T-helper 2 cell treated with Interferon-gamma antibody and Interleukin-4, amounts not matched to agents 100 ng/mL and 5 ng/mL, for 36 hours (primary cell): Measurements from ENCODE around the gene BMPR1A. TPM values are rescaled to one million over a fixed set of nuclear protein-coding genes. Genes with fewer than 3 reads are reported as not detected.
"Not testable (repeated sequence)": the region's sequence is repeated elsewhere in the genome, so short reads cannot be mapped to it uniquely, and the experiment has no call there.

Experiments used
- intact Hi-C: fragments of 100-400 bp; cut with micrococcal nuclease; formaldehyde crosslinking; loops from one replicate; pipeline ENCODE4 v1.15.1; 2023
- total RNA-seq: library from RNA; stranded (reverse); gene quantifications from 2 replicates; pipeline ENCODE4 v1.2.3, GENCODE V29; 2022

The BMPR1A gene
- total RNA-seq, 1 donor from 2014 or later: 9.6 TPM

DNA sequence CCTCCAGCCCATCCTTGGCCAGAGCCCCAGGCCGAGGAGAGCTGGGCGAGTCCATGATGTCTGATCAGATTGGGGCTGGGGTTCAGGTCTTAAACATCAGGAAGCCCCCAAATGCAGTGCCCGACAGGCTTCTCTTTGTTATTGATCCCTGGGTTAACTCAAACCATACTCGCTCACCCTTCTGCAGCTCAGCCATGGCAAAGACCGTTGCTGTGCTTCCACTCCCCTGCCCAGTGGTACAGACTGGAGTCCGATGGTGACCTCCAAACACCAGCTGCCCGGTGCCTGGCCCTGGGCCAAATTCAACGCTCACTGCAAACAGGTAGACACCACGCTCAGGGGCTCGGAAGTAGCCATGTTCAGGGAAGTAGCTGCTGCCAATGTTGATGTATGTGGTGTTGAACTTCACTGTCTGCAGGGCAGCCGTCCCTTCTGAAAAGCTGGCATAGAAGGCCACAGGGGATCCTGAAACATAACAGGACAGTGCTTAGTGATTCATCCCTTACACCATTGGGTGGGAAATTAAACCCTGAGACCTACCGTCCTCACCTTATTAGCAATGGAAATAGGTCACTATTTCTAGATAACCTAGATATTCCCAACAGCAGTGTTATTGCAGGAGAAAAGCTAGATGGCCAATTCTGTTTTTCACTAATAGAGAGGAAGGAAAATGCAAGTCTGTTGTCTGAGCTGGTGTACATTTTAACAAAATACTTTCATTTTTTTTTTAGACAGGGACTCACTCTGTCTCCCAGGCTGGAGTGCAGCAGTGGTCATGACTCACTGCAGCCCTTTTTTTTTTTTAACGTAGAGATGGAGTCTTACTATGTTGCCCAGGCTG, 180.5 kb downstream of the BMPR1A start:
- intact Hi-C loops: no loop called here

DNA sequence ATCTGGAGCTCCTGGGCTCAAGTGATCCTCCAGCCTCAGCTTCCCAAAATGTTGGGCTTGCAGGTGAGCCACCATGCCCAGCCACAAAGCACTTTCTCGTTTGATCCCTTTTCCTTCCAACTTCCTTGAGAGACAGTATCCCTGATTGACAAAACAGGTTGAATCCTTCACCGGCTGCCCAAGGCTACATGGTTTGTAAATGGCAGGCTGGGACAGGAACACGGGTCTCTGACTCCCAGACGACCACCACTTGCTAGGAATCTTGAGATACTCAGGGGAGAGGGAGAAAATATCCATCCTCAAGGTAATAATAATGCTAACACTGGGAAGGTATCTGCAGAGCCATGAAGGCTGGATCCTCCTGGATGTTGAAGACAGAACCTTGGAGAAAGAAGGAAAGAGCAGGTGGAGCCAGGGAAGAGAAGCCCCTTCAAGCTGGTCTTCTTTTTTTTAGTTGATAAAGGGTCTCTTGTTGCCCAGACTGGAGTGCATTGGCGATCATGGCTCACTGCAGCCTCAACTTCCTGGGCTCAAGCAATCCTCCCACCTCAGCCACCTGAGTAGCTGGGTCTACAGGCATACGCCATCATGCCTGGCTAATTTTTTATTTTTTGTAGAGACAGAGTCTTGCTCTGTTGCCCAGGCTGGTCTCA, 181.2 kb downstream of the BMPR1A start:
- intact Hi-C loops: no loop called here

DNA sequence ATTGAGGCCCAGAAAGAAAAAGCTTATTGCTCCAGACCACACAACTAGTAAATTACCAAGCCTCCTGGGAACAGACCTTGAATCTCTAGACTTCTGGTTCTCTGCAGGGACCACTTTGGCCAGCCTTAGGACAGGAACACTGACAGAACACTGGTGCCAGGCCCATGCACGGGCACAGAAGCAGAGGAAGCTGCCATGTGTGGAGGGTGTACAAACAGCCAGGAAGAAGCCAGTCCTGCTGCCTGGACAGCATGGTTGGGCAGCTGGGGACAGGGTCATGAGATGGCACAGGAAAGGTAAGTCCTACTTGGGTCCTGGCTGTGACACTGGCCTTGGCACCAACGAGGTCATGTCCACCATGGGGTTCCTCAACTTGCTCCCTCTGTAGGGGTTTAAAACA, 181.8 kb downstream of the BMPR1A start:
- intact Hi-C loops: no loop called here

DNA sequence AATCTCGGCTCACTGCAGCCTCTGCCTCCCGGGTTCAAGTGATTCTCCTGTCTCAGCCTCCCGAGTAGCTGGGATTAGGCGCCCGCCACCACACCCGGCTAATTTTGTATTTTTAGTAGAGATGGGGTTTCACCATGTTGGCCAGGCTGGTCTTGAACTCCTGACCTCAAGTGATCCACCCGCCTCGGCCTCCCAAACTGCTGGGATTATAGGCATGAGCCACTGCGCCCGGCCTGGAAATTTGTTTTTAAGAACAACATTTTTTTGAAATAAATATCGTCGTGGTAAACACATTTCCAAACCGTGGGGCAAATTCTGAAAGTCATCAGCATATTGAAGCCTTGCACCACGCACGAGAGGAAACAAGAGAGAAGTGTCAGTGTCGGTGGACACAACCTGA, 183.7 kb downstream of the BMPR1A start:
- intact Hi-C loops: not testable (repeated sequence)

DNA sequence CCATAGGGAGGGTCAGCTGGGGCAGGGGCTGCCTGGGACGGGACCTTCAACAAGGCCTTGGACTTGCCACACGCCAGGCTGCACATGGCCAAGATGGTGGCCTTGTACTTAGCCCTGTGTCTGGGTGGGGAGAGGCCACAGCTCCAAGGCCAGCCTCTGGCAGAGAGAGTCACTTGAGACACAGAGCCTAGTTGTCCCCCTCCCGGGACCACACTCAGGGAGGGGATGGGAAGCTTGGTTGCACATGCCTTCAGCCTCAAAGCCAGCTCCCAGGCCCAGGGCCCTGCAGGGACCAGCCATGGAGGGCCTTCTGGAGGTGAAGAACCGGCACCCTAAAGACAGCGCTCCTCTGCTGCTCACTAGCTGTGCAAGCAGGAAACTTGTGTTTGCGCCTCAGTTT, 184.3 kb downstream of the BMPR1A start:
- intact Hi-C loops: no loop called here

DNA sequence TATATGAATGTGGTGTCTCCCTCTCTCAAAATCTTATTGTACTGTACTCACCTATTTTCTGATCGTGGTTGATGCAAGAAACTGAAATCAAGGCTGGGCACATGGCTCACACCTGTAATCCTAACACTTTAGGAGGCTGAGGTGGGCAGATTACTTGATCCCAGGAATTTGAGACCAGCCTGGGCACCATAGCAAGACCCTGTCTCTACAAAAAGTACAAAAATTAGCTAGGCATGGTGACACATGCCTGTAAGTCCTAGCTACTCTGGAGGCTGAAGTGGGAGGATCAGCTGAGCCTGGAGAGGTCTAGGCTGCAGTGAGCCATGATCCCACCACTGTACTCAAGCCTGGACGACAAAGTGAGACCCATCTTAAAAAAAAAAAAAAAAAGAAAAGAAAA, 185.0 kb downstream of the BMPR1A start:
- intact Hi-C loops: no loop called here

DNA sequence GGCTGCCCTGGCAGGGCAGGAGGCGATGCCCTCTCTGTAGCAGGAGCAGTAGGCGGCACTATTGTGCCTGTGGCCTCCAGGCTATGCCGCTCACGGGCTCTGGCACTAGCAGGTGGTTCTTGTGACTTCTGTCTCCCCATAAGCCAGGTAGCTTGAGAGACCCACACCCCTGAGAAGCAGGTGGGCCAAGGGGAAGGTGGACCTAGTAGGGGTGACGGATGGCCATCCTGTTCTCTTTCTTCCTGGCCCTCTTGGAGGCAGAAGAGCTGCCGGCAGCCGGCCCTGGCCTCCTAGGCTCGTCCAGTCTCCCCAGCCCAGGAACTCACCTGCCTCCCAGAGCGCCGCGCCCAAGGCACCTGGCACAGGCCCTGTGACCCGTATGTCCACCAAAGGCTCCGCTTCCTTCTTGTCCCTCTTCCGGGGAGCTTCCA, 185.6 kb downstream of the BMPR1A start:
- intact Hi-C loops: no loop called here

DNA sequence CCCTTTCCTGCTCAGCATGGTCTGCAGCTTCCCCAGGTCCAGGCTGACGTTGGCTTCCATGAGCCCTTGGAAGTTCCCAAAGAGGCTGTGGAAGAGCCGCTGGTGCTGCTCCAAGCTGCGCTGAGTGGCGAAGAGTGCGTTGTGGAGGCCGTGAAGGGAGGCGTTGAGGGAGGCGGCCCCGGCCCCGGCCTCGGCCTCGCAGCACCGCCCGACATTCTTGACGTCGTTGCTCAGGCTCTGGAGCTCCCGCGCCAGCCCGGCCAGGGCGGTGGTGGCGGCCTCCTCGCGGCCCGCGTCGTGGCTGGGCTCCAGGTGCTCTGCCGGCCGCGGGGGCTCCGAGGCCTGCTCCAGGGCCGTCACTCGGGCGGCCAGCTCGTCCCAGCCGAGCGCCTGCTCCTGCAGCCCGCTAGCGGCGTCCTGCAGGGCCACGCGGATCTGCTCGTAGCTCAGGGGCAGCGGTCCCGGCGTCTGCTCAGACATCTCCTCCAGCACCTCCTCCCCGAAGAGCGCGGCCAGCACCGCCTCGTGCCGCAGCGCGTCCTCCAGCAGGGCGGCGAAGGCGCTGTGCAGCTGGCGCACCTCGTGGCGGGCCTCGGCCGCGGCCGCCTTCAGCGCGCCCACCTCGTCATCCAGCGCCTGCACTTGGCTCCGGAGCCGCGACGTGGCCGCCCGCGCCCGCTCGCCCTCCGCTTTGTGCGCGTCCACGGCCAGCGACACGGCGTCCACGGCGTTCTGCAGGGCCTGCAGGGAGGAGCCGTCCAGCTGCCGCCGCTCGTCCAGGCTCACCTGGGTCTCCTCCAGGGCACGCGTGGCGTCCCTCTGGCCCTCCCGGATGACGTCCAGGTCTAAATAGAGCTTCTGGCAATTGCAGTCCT, 186.3 kb downstream of the BMPR1A start:
- intact Hi-C loops: no loop called here

DNA sequence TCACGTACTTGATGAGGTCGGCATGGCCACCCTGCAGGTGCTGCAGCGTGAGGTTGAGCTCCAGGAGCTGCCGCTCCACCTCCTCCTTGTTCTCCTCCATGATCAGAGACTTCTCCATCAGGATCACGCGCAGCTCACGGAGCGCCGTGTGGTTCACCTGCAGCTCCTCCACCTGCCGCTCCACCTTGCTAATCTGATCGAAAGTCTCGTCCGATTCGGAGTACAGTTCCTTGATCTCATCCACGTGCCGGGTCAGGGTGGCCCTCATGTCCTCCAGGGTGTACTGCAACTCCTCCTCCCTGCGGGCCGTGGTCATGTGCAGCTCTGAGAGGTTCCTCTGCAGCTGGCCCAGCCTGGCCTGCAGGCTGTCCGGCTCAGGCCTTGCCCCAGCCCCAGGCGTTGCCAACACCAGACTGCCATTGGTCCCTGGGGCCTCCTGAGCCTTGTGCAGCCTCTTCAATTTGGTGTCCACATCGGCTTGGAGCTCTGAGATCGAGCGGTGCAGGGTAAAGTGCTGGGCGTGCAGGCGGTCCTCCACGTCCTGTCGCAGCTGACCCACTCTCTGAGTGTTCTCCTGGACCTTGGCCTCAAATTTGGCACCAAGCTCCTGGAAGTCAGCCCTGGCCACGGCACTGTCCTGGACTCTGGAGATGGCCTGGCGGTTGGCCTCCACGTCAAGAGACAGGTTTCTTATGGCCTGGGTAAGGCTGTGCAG, 187.1 kb downstream of the BMPR1A start:
- intact Hi-C loops: no loop called here

DNA sequence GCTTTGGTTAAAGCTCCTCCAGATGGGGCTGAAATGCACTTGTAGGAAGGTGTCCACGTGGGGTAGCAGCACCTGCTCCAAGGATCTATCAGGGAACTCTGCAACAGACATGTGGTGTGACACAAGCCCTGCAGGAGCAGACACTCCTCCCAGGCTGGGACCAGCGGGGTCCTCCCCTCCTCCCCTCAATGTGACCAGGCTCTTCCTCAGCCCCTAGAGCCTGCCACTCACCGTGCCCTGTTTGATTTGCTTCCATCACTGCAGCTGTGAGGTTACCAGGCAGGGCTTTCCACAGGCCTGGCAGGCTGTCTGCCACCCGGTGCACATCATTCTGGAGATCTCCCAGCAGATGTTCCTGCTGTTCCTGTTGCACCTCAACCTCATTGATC, 187.6 kb downstream of the BMPR1A start:
- intact Hi-C loops: no loop called here

DNA sequence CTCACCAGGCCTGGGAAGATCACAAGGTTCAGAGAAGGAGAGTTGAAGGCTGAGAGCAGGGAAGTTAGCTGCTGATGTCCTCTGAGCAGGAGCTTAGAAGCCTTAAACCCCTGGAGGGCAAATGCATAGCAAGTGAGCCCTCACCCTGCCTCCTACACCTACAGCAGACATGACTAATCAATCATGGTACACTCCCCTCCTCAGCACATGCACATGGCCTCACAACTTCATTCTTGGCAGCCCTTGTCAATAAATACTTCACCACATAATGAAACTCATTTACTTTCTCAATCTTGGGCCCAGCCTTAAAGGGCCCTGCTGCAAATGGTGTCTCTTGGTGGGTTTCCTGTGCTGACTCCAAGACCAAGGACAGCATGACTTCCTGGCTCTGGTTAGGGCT, 188.1 kb downstream of the BMPR1A start:
- intact Hi-C loops: no loop called here

DNA sequence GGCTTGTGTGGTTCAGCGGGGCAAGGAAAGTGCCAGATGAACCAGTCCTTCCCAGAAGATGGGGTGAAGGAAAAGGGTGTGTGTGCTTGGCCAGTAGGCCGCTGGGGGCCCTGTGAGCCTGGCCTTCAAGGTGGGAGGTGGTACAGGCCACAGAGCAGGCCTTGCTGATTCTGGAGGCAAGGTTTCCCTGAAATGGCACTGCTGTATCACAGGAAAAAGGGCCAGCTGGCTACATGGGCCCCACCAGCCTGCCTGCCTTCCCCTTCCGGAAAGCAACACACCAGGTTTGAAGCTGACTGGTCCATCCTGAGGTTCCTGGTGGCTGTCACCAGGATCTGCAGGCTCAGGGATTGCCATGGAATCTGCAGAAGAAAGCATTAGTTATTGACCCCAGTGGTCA, 188.5 kb downstream of the BMPR1A start:
- intact Hi-C loops: no loop called here

DNA sequence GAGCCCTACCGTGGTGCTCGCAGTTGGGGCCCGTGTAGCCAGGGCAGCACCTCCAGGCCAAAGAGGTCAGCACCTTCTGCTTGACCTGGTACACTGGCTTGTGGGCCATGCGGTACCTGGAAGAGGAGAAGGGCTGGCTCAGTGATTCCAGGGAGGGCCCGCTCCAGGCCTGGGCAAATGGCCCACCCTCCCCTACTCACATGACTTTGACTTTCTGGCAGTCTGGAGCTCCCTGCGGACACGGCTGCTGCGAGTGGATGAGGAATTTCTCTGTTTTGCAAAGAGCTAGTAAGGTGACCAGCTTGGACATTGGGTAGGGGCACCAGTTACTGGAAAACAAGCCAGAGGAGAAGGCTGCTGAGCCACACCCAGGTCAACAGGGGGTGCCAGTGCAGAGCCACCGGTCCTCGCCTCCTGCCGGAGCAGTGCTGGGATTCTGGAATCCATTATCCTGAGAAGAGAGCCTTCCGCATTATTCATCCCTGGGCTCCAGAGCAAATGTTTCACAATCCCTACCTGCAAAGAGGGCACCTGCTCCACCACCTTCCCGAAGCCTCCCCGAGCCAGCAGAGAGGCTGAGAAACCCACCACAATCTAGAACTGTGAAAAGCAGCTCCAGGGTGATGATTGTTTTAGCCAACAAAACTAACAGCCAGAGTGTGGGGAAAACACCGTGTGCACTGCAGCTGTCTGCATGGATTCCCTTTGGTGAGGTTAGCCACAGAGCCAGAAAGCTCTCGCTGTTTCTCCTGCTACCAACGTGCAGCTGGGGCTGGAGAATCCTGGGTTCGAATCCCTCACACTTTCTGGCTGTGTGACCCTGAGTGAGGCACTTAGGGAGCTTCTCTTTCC, 189.2 kb downstream of the BMPR1A start:
- intact Hi-C loops: no loop called here

DNA sequence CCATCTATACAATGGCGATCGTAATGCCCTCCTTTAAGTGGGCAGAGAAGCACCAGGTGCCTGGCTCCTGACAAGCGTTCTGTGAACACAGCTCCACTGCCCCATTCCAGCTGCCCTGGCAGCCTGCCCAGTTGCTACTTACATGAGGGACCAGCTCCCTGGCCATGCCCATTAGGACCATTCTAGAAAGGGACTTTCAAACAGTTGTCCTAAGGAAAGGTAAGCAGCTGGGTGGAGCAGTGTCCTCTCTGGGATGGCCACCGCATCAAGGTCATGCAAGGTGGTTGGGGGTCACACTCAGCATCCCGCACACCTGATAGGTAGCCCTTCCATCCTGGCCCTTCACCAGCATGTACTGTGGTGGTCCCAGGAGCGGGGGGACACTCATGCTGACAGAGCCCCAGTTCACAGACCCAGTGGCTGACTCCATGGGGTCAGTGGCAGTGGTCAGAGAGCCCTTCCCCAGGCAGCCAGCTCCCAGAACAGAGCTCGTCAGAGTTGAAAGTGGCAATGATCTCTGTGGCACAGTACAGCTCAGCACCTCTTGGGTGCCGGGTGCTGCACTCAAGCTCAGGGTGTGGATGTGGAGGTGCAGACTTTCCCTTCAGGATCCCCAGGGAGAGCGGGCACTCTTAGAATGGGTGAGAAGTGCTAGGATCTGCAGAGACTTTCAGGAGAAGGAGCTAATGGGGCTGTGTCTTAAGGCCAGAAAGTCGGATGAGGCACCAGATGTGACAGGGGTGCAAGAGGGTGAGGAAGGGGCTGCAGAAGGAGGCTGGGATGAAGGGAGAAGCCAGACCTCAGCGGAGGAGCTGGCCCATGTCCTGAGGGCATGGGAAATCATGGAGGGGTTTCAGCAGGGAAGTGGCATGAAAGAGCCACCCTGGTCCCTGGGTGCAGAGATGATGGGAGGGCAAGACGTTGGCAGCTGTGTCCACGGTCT, 190.1 kb downstream of the BMPR1A start:
- intact Hi-C loops: no loop called here

DNA sequence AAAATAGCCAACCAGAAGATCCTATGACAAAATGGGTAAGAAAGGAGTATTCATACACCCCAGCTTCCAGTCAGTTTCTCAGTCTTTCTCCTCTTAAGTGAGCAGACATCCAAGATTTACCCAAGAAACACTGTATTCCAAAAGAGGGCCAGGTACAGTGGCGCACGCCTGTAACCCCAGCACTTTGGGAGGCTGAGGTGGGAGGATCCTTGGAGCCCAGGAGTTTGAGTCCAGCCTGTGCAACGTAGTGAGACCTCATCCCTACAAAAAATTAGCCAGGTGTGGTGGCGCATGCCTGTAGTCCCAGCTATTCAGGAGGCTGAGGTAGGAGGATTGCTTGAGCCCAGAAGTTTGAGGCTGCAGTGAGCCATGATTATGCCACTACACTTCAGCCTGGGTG, 191.4 kb downstream of the BMPR1A start:
- intact Hi-C loops: not testable (repeated sequence)

DNA sequence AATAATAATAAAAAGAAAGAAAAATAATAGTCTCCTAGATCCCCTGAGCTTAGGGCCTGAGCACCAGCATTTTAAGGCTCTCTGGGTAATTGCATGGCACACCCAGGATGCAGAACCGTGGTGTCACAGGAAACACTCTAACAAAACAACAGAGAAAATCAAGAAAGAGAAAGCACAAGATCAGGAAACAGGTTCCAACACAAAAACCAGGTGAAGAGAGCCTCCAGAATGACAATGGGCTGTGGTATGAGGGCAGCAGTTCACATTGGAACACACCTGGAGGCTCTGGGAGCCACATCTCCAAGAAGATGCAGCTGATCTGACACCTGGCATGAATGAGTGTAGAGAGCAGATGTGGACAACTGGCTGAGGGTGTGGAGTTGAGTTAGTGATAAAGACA, 193.9 kb downstream of the BMPR1A start:
- intact Hi-C loops: no loop called here

DNA sequence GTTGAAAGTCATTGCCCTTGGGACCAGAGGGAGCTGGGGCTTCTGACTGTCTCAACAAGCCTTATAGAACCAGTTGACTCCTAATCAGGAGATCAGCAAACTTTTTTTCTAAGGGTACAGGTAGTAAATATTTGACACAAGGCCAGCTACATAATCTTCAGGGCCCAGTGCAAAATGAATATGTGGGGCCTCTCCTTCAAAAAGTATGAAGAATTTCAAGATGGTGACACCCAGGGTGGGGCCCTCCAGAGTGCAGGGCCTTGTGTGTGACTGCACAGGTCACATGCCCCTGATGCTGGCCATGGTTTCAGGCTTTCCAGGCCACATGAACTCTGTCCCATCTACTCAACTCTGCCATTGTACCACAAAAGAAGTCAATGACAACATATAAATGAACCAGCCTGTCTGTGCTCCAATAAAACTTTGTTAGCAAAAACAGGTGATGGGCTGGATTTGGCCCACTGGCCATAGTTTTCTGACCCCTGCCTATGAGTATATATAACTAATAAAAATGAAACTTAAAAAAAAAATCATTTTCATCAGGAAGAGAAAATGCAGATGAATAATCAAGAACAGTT, 194.9 kb downstream of the BMPR1A start:
- intact Hi-C loops: no loop called here

DNA sequence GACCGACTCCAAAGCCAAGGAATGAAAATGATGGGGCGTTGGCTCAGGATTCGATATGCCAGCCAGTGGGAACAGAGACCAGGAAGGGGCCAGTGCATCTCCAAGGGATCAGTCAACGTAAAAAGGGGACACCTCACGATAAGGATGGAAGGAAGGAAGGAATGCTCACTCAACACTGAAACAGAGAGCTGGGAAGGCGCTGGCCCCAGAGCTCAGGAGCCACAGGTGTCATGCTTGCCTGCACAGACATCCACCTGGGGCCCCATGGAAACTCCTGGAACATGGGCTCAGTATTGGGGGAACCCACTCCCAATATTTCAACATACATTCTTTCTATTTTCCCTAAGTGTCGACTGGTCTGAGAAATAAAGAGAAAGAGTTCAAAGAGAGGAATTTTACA, 195.7 kb downstream of the BMPR1A start:
- intact Hi-C loops: no loop called here

DNA sequence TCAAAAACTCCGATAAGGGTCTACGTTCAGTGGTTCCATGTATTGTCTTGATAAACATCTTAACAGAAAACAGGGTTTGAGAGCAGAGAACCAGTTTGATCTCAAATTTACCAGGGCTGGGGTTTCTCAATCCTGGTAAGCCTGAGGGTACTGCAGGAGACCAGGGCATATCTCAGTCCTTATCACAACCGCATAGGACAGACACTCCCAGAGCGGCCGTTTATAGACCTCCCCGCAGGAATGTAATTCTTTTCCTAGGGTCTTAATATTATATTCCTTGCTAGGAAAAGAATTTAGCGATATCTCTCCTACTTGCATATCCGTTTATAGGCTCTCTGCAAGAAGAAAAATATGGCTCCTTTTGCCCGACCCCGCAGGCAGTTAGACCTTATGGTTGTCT, 196.3 kb downstream of the BMPR1A start:
- intact Hi-C loops: not testable (repeated sequence)
